HEK293 (cell line): ENCODE results near the gene RPGR.
A peak's percentile ranks its signal among the peaks of the same experiment; 100 is the strongest.

Source experiments
- KLF1 ChIP-seq: fragments of 450-650 bp; formaldehyde crosslinking; IDR thresholded peaks from 2 replicates; pipeline ENCODE4 v1.5.1; 2016; ENCODE audit warnings: missing biosample characterization, missing genetic modification characterization
- KLF10 ChIP-seq: fragments of 450-650 bp; IDR thresholded peaks from 2 replicates; pipeline ENCODE4 v1.5.1; 2018; ENCODE audit warnings: missing biosample characterization, mild to moderate bottlenecking, missing genetic modification characterization
- MEIS1 ChIP-seq: sonication (generic); formaldehyde crosslinking; IDR thresholded peaks from 2 replicates; pipeline ENCODE4 v1.8.1; 2022; ENCODE audit warnings: missing genetic modification reagents, mild to moderate bottlenecking, borderline replicate concordance
- OVOL3 ChIP-seq: fragments of 450-650 bp; formaldehyde crosslinking; IDR thresholded peaks from 2 replicates; pipeline ENCODE4 v1.5.1; 2016; ENCODE audit warnings: missing biosample characterization, missing genetic modification characterization
- PATZ1 ChIP-seq: fragments of 450-650 bp; formaldehyde crosslinking; IDR thresholded peaks from 2 replicates; pipeline ENCODE4 v1.5.1; 2016; ENCODE audit warnings: missing biosample characterization, missing genetic modification characterization
- PRDM10 ChIP-seq: fragments of 450-650 bp; formaldehyde crosslinking; IDR thresholded peaks from 2 replicates; pipeline ENCODE4 v1.5.1; 2016; ENCODE audit warnings: missing biosample characterization, missing genetic modification characterization
- REPIN1 ChIP-seq: fragments of 450-650 bp; formaldehyde crosslinking; IDR thresholded peaks from 2 replicates; pipeline ENCODE4 v1.5.1; 2017; ENCODE audit warnings: missing biosample characterization, missing genetic modification characterization, low read depth
- SP2 ChIP-seq: fragments of 450-650 bp; formaldehyde crosslinking; IDR thresholded peaks from 2 replicates; pipeline ENCODE4 v1.5.1; 2016; ENCODE audit warnings: missing biosample characterization, missing genetic modification characterization
- TRIM28 ChIP-seq: IDR thresholded peaks from 2 replicates; pipeline ENCODE4 v1.6.1; 2011; ENCODE audit warnings: low read length, control low read depth, borderline replicate concordance
- ZBTB26 ChIP-seq: fragments of 450-650 bp; formaldehyde crosslinking; optimal IDR thresholded peaks from 2 replicates; pipeline ENCODE3; 2016; ENCODE audit warnings: missing biosample characterization, mild to moderate bottlenecking, missing genetic modification characterization
- ZBTB48 ChIP-seq: fragments of 450-650 bp; formaldehyde crosslinking; IDR thresholded peaks from 2 replicates; pipeline ENCODE4 v1.5.1; 2016; ENCODE audit warnings: missing biosample characterization, missing genetic modification characterization
- ZNF10 ChIP-seq: fragments of 450-650 bp; formaldehyde crosslinking; IDR thresholded peaks from 2 replicates; pipeline ENCODE4 v1.5.1; 2017; ENCODE audit warnings: missing biosample characterization, missing genetic modification characterization
- ZNF112 ChIP-seq: fragments of 450-650 bp; formaldehyde crosslinking; IDR thresholded peaks from 2 replicates; pipeline ENCODE4 v1.5.0; 2017; ENCODE audit warnings: missing biosample characterization, missing genetic modification characterization
- ZNF18 ChIP-seq: fragments of 450-650 bp; formaldehyde crosslinking; IDR thresholded peaks from 2 replicates; pipeline ENCODE4 v1.5.1; 2016; ENCODE audit warnings: missing biosample characterization, missing genetic modification characterization
- ZNF211 ChIP-seq: fragments of 450-650 bp; formaldehyde crosslinking; IDR thresholded peaks from 2 replicates; pipeline ENCODE4 v1.5.1; 2016; ENCODE audit warnings: low read depth, missing biosample characterization, missing genetic modification characterization
- ZNF341 ChIP-seq: fragments of 450-650 bp; formaldehyde crosslinking; IDR thresholded peaks from 2 replicates; pipeline ENCODE4; 2016; ENCODE audit warnings: low read depth, missing biosample characterization, missing genetic modification characterization
- ZNF354C ChIP-seq: fragments of 450-650 bp; formaldehyde crosslinking; IDR thresholded peaks from 2 replicates; pipeline ENCODE4 v1.5.1; 2016; ENCODE audit warnings: missing biosample characterization, missing genetic modification characterization, low read depth, borderline replicate concordance
- ZNF362 ChIP-seq: fragments of 450-650 bp; formaldehyde crosslinking; IDR thresholded peaks from 2 replicates; pipeline ENCODE4 v1.5.1; 2016; ENCODE audit warnings: missing biosample characterization, missing genetic modification characterization
- ZNF529 ChIP-seq: fragments of 450-650 bp; formaldehyde crosslinking; IDR thresholded peaks from 2 replicates; pipeline ENCODE4 v1.5.1; 2017; ENCODE audit warnings: missing genetic modification characterization, missing biosample characterization; ENCODE audit not compliant: insufficient replicate concordance
- ZNF660 ChIP-seq: fragments of 450-650 bp; IDR thresholded peaks from 2 replicates; pipeline ENCODE4 v1.5.1; 2018; ENCODE audit warnings: missing biosample characterization, mild to moderate bottlenecking, missing genetic modification characterization
- ZNF843 ChIP-seq: fragments of 450-650 bp; formaldehyde crosslinking; IDR thresholded peaks from 2 replicates; pipeline ENCODE4 v1.5.1; 2016; ENCODE audit warnings: missing biosample characterization, missing genetic modification characterization
- TF ChIP-seq, protein P1 (sequence below): fragments of 450-650 bp; formaldehyde crosslinking; IDR thresholded peaks from 2 replicates; pipeline ENCODE4 v1.5.1; 2016; ENCODE audit warnings: missing biosample characterization, missing genetic modification characterization
- TF ChIP-seq, protein P2 (sequence below): fragments of 450-650 bp; formaldehyde crosslinking; IDR thresholded peaks from 2 replicates; pipeline ENCODE4 v1.5.1; 2016; ENCODE audit warnings: missing biosample characterization, missing genetic modification characterization
- TF ChIP-seq, protein P3 (sequence below): fragments of 450-650 bp; formaldehyde crosslinking; IDR thresholded peaks from 2 replicates; pipeline ENCODE4 v1.5.1; 2016; ENCODE audit warnings: missing biosample characterization, missing genetic modification characterization, borderline replicate concordance

The RPGR gene

GRCh38 chrX:38327007-38327774, at the start of gene RPGR (continued):
- no peak for TF ChIP-seq ZNF18 (tag by site-specific recombination)
- TF ChIP-seq ZNF112 = no peak
- peak; percentile 75 for TF ChIP-seq KLF10 (tag by site-specific recombination)
- peak; percentile 86 for TF ChIP-seq PATZ1
- TF ChIP-seq ZNF843 (tag by site-specific recombination) = no peak
- TF ChIP-seq PRDM10 = peak; percentile 90
- TF ChIP-seq, protein P1, sequence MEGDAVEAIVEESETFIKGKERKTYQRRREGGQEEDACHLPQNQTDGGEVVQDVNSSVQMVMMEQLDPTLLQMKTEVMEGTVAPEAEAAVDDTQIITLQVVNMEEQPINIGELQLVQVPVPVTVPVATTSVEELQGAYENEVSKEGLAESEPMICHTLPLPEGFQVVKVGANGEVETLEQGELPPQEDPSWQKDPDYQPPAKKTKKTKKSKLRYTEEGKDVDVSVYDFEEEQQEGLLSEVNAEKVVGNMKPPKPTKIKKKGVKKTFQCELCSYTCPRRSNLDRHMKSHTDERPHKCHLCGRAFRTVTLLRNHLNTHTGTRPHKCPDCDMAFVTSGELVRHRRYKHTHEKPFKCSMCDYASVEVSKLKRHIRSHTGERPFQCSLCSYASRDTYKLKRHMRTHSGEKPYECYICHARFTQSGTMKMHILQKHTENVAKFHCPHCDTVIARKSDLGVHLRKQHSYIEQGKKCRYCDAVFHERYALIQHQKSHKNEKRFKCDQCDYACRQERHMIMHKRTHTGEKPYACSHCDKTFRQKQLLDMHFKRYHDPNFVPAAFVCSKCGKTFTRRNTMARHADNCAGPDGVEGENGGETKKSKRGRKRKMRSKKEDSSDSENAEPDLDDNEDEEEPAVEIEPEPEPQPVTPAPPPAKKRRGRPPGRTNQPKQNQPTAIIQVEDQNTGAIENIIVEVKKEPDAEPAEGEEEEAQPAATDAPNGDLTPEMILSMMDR = peak; percentile 96
- TF ChIP-seq, protein P2, sequence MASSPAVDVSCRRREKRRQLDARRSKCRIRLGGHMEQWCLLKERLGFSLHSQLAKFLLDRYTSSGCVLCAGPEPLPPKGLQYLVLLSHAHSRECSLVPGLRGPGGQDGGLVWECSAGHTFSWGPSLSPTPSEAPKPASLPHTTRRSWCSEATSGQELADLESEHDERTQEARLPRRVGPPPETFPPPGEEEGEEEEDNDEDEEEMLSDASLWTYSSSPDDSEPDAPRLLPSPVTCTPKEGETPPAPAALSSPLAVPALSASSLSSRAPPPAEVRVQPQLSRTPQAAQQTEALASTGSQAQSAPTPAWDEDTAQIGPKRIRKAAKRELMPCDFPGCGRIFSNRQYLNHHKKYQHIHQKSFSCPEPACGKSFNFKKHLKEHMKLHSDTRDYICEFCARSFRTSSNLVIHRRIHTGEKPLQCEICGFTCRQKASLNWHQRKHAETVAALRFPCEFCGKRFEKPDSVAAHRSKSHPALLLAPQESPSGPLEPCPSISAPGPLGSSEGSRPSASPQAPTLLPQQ (tag by site-specific recombination) = peak; percentile 28
- TF ChIP-seq REPIN1 (tag by site-specific recombination) = no peak
- no peak for TF ChIP-seq ZNF354C (tag by site-specific recombination)
- peak; percentile 57; the same call in 1 of the 2 replicates for TF ChIP-seq ZNF660 (tag by site-specific recombination)
- TF ChIP-seq ZBTB26 (tag by site-specific recombination) = peak; percentile 72
- no peak for TF ChIP-seq ZNF10 (tag by site-specific recombination)
- TF ChIP-seq ZNF211 (tag by site-specific recombination) = no peak
- TF ChIP-seq MEIS1 (CRISPR knock-in tag) = no peak
- TF ChIP-seq SP2 (tag by site-specific recombination) = peak; percentile 87
- peak; percentile 83 for TF ChIP-seq ZBTB48 (tag by site-specific recombination)
- 0 out of 2 replicates have a peak, but pooled peaks have one; percentile 17 for TF ChIP-seq ZNF362 (tag by site-specific recombination)
- no peak; the same call in 1 of the 2 replicates for TF ChIP-seq OVOL3 (tag by site-specific recombination)
- TF ChIP-seq ZNF529 (tag by site-specific recombination) = no peak
- no peak for TF ChIP-seq TRIM28
- no peak for TF ChIP-seq KLF1 (tag by site-specific recombination)
- TF ChIP-seq ZNF341 (tag by site-specific recombination) = peak; percentile 86
- TF ChIP-seq, protein P3, sequence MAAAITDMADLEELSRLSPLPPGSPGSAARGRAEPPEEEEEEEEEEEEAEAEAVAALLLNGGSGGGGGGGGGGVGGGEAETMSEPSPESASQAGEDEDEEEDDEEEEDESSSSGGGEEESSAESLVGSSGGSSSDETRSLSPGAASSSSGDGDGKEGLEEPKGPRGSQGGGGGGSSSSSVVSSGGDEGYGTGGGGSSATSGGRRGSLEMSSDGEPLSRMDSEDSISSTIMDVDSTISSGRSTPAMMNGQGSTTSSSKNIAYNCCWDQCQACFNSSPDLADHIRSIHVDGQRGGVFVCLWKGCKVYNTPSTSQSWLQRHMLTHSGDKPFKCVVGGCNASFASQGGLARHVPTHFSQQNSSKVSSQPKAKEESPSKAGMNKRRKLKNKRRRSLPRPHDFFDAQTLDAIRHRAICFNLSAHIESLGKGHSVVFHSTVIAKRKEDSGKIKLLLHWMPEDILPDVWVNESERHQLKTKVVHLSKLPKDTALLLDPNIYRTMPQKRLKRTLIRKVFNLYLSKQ = no peak
